SK-N-SH treated with all-trans-retinoic acid at 6 μM for 48 hours (cell line): ENCODE measurements around the gene RBM12.

Experiments used
- ARNTL ChIP-seq: fragments of 450-650 bp; formaldehyde crosslinking; IDR thresholded peaks from 2 replicates; pipeline ENCODE4 v1.5.0; 2020; ENCODE audit warnings: low read depth, mild to moderate bottlenecking, moderate library complexity, borderline replicate concordance
- OSR1 ChIP-seq: fragments of 250-450 bp; sonication (Bioruptor Pico); IDR thresholded peaks from 2 replicates; pipeline ENCODE4 v1.8.0; 2022; ENCODE audit warnings: moderate library complexity, mild to moderate bottlenecking, inconsistent platforms
- PPARA ChIP-seq: fragments of 250-450 bp; sonication (Bioruptor Pico); IDR thresholded peaks from 2 replicates; pipeline ENCODE4 v1.5.0; 2020; ENCODE audit warnings: mild to moderate bottlenecking, borderline replicate concordance
- RARB ChIP-seq: fragments of 250-450 bp; sonication (Bioruptor Pico); IDR thresholded peaks from 2 replicates; pipeline ENCODE4 v1.8.0; 2021; ENCODE audit warnings: mild to moderate bottlenecking, moderate library complexity
- ZFP3 ChIP-seq: fragments of 250-450 bp; sonication (Bioruptor Pico); IDR thresholded peaks from 2 replicates; pipeline ENCODE4 v1.5.0; 2020; ENCODE audit warnings: mild to moderate bottlenecking, moderate library complexity
- ZNF8 ChIP-seq: fragments of 450-650 bp; formaldehyde crosslinking; IDR thresholded peaks from 2 replicates; pipeline ENCODE4 v1.5.0; 2020; ENCODE audit warnings: mild to moderate bottlenecking, moderate library complexity
- TF ChIP-seq, protein P1 (sequence below): fragments of 250-450 bp; sonication (Bioruptor Pico); IDR thresholded peaks from 2 replicates; pipeline ENCODE4 v1.8.0; 2020; ENCODE audit warnings: mild to moderate bottlenecking, moderate library complexity, borderline replicate concordance
- TF ChIP-seq, protein P2 (sequence below): fragments of 250-450 bp; sonication (Bioruptor Pico); IDR thresholded peaks from 2 replicates; pipeline ENCODE4 v1.8.0; 2021; ENCODE audit warnings: low read depth, mild to moderate bottlenecking, moderate library complexity, borderline replicate concordance
- TF ChIP-seq, protein P3 (sequence below): fragments of 250-450 bp; sonication (Bioruptor Pico); IDR thresholded peaks from 2 replicates; pipeline ENCODE4 v1.5.1; 2020; ENCODE audit warnings: low read depth, mild to moderate bottlenecking, moderate library complexity

DNA sequence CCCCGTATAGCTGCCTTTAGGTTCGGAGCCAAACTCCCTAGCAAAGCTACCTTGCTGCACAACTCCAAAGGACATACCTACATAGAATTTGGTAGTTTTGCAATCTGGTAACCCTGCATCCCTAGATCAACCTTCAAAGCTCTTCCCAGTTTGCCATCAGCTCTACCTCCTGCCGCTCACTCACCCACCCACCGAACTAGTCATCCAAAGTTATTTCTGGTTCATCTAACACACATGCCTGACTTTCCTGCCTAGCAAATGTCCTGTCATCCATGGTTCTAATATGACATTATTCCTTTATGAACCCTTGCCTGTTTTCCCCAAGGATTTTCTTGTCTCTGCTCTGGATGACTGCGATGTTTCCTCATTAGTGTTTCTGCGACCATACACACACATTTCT, 27.4 kb downstream of the RBM12 start:
- TF ChIP-seq PPARA (CRISPR knock-in tag) (no peak), RARB (CRISPR knock-in tag) (no peak), OSR1 (CRISPR knock-in tag) (no peak), ARNTL (CRISPR knock-in tag) (no peak), ZNF8 (CRISPR knock-in tag) (no peak), ZFP3 (CRISPR knock-in tag) (no peak)
- TF ChIP-seq, protein P1, sequence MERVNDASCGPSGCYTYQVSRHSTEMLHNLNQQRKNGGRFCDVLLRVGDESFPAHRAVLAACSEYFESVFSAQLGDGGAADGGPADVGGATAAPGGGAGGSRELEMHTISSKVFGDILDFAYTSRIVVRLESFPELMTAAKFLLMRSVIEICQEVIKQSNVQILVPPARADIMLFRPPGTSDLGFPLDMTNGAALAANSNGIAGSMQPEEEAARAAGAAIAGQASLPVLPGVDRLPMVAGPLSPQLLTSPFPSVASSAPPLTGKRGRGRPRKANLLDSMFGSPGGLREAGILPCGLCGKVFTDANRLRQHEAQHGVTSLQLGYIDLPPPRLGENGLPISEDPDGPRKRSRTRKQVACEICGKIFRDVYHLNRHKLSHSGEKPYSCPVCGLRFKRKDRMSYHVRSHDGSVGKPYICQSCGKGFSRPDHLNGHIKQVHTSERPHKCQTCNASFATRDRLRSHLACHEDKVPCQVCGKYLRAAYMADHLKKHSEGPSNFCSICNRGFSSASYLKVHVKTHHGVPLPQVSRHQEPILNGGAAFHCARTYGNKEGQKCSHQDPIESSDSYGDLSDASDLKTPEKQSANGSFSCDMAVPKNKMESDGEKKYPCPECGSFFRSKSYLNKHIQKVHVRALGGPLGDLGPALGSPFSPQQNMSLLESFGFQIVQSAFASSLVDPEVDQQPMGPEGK, result no peak
- TF ChIP-seq, protein P2, sequence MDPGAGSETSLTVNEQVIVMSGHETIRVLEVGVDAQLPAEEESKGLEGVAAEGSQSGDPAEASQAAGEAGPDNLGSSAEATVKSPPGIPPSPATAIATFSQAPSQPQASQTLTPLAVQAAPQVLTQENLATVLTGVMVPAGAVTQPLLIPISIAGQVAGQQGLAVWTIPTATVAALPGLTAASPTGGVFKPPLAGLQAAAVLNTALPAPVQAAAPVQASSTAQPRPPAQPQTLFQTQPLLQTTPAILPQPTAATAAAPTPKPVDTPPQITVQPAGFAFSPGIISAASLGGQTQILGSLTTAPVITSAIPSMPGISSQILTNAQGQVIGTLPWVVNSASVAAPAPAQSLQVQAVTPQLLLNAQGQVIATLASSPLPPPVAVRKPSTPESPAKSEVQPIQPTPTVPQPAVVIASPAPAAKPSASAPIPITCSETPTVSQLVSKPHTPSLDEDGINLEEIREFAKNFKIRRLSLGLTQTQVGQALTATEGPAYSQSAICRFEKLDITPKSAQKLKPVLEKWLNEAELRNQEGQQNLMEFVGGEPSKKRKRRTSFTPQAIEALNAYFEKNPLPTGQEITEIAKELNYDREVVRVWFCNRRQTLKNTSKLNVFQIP (CRISPR knock-in tag), result no peak
- TF ChIP-seq, protein P3, sequence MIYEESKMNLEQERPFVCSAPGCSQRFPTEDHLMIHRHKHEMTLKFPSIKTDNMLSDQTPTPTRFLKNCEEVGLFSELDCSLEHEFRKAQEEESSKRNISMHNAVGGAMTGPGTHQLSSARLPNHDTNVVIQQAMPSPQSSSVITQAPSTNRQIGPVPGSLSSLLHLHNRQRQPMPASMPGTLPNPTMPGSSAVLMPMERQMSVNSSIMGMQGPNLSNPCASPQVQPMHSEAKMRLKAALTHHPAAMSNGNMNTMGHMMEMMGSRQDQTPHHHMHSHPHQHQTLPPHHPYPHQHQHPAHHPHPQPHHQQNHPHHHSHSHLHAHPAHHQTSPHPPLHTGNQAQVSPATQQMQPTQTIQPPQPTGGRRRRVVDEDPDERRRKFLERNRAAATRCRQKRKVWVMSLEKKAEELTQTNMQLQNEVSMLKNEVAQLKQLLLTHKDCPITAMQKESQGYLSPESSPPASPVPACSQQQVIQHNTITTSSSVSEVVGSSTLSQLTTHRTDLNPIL (CRISPR knock-in tag), result no peak
